Esophagus squamous epithelium (tissue), 4 donors: ENCODE measurements around the gene SIDT2.

ENCODE experiments used
- POLR2A ChIP-seq, 4 donors: fragments of 450-650 bp; IDR thresholded peaks; one replicate each; pipeline ENCODE4 v1.6.1; 2017; ENCODE audit warnings: antibody characterized with exemption in 4 of 4, mild to moderate bottlenecking in 4 of 4, moderate library complexity in 3 of 4
- TF ChIP-seq, protein P1 (sequence below), 6 experiments: fragments of 450-650 bp in 4 of 6; fragments of 200-600 bp in 2 of 6; sonication (generic) in 2 of 6; IDR thresholded peaks; one replicate each; pipeline ENCODE4 v1.5.1; 2016 to 2019; ENCODE audit warnings: antibody characterized with exemption in 6 of 6, mild to moderate bottlenecking in 4 of 6, moderate library complexity in 4 of 6

DNA sequence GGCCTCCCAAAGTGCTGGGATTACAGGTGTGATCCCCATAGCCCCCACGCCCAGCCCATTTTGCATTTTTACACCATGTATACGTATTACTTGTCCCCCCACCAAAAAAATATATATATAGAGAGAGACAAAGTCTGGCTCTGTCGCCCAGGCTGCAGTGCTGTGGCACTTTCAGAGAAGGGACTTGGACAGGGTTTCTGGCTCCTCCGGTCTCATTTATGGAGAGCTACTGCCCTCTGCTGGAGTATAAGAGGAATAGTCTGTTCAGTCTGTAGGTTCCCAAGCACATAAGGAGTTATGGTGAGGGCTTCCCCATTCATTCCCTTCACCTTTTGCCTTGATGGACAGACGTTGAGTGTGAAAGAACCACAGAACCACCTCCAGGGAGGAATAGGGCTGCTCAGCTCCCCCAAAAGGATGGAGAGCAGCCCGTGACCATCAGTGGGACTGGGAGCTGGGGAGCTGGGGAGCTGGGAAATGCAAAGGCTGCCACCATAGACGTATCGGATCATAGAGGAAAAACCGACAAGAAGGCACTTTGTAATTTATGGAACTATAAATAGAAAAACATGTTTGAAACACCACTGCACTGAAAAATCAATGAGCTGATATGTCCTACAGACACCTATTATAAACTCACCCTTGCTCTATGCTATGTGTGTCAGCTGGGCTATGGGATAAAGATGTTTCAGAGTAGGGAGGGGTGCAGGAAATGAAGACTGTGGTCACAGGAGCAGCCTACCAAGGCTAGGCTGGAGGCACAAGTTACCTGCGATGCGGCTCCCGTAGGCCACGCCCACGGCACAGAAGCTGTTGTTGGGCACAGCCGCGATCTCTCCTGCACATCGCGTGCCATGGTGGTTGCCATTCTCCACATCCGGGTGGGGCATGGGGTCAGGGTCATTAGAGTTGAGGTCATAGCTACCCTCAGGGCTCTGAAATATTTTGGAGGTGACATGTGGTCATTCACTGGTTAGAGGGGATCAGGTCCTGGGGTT, 48.1 kb downstream of the SIDT2 start:
- TF ChIP-seq, protein P1, sequence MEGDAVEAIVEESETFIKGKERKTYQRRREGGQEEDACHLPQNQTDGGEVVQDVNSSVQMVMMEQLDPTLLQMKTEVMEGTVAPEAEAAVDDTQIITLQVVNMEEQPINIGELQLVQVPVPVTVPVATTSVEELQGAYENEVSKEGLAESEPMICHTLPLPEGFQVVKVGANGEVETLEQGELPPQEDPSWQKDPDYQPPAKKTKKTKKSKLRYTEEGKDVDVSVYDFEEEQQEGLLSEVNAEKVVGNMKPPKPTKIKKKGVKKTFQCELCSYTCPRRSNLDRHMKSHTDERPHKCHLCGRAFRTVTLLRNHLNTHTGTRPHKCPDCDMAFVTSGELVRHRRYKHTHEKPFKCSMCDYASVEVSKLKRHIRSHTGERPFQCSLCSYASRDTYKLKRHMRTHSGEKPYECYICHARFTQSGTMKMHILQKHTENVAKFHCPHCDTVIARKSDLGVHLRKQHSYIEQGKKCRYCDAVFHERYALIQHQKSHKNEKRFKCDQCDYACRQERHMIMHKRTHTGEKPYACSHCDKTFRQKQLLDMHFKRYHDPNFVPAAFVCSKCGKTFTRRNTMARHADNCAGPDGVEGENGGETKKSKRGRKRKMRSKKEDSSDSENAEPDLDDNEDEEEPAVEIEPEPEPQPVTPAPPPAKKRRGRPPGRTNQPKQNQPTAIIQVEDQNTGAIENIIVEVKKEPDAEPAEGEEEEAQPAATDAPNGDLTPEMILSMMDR (IDR thresholded peaks at IDR 0.05) = peak; percentile 52 to 84 (median 77)
- no peak for TF ChIP-seq POLR2A (IDR thresholded peaks at IDR 0.05)
